Renal cortical epithelial cell (primary cell): ENCODE results near the gene NCOA1. TPM values are rescaled to one million over a fixed set of nuclear protein-coding genes. Genes with fewer than 3 reads are reported as not detected.
A peak's percentile ranks its signal among the peaks of the same experiment; 100 is the strongest.
"Not testable (repeated sequence)": the region's sequence is repeated elsewhere in the genome, so short reads cannot be mapped to it uniquely, and the experiment has no call there.

Experiments used
- DNase-seq: peaks from one replicate; pipeline ENCODE4 v3.0.0-alpha.2; 2011; ENCODE audit warnings: low read depth
- total RNA-seq: library from RNA; depleted of rRNA; stranded (reverse); fragments of >200 nt; gene quantifications from 2 replicates; pipeline ENCODE4 v1.2.3, GENCODE V29; 2014

The NCOA1 gene
- total RNA-seq, 1 donor from 2014 or later, result 22.3 TPM

DNA sequence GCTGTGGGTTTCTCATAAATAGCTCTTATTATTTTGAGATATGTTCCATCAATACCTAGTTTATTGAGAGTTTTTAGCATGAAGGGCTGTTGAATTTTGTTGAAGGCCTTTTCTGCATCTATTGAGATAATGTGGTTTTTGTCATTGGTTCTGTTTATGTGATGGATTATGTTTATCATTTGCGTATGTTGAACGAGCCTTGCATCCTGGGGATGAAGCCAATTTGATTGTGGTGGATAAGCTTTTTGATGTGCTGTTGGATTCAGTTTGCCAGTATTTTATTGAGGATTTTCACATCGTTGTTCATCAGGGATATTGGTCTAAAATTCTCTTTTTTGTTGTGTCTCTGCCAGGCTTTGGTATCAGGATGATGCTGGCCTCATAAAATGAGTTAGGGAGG, 42.5 kb downstream of the NCOA1 start:
- not testable (repeated sequence) for DNase-seq

GRCh38 chr2:24538720-24539119, 47.7 kb downstream of the NCOA1 start:
- no peak for DNase-seq

- no peak for DNase-seq
These were observed 48.2 kb downstream of the NCOA1 start for GRCh38 chr2:24539258-24539657.

DNA sequence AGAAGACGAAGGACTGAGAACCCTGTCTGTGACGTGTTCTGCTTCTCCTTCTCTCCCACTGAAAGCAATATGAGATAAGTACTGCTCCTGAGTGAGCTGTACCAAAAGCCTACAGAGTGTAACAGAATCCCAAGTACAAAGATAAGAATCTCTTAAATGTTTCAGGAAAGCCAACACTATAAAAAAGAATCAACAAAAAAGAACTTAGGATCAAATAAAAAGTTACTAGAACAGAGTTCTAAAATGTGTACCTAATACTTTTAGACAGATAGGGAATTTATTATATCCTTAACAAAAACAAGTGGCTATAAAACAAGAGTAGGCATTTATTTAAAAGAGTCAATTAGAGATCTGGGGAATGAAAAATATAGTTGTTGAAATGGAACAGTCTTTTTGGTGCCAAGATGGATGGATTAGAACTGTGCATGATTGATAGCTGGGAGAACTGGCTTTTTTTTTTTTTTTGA, 49.0 kb downstream of the NCOA1 start:
- no peak for DNase-seq

DNA sequence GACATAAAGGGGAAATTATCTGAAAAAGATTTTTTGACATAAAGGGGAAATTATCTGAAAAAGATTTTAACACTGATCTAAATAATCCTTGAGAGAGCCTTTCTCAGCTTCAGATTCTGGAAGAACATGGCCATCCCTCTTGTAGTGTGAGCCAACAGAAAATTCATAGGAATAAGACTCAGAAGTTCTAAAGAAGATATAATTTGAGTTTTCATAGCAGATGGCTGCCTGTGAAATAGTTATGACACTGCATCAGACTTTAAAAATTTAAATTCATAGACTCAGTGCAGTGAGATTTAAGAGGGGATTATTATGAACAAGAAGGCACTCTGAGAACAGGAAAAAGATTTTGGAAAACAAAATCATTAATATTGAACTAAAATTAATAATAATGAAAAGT, 50.6 kb downstream of the NCOA1 start:
- DNase-seq, result no peak

- no peak for DNase-seq
These were observed 51.3 kb downstream of the NCOA1 start for GRCh38 chr2:24542269-24542872.

DNA sequence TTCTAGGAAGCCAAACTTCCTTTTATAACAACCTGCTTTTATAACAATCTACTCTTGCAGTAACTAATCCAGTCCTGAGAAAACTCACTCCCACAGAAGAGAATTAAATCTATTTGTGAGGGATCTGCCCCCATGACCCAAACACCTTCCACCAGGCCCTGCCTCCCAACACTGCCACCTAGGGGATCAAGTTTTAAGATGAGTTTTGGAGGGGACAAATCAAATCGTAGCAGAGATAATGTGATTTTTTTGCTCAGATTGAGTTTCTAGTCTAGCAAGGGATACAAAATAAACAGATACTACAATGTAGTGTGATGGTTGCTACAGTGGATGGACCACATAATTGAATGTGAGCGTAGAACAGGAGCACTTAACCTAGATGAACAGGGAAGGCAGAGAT, 52.2 kb downstream of the NCOA1 start:
- no peak for DNase-seq

DNA sequence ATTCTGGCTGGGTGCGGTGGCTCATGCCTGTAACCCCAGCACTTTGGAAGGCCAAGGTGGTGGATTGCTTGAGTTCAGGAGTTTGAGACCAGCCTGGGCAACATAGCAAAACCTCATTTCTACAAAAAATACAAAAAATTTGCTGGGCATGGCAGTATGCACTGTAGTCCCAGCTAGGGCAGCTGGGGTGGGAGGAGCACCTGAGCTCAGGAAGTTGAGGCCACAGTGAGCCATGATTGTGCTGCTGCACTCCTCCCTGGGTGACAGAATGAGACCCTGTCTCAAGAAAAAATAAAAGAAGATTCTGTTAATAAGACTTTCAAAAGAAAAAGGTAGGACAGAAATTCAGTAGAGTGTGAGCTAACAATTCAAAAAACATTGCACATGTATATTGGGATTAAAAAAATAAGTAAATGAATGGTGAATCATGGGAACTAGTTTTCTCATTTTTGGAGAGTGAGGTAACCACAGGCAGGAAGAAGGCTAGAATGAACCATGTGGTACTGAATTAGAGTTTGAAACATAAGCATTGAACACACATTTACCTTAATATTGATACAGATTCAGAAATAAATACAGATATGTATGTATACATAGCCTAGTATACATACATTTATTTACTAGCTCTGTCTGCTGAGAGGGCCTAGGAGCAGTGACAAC, 53.5 kb downstream of the NCOA1 start:
- no peak for DNase-seq

DNA sequence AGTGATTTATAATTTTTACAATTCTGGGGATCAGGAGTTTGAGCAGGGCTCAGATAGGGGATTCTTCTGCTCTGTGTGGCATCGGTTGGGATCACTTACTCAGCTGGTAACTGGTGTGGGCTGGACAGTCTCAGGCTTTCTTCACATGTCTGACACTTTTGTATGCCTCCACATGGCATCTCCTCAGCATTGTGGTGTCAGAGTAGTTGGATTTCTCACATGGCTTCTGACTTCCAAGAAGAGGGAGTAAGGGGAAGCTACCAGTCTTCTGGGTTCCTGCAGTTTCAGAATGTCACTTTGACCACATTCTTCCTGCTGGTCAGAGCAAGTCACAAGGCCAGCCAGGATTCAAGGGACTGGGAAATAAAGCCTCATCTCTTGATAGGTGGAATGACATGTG, 55.6 kb downstream of the NCOA1 start:
- no peak for DNase-seq

GRCh38 chr2:24548058-24548457, 57.0 kb downstream of the NCOA1 start:
- DNase-seq, result no peak

DNA sequence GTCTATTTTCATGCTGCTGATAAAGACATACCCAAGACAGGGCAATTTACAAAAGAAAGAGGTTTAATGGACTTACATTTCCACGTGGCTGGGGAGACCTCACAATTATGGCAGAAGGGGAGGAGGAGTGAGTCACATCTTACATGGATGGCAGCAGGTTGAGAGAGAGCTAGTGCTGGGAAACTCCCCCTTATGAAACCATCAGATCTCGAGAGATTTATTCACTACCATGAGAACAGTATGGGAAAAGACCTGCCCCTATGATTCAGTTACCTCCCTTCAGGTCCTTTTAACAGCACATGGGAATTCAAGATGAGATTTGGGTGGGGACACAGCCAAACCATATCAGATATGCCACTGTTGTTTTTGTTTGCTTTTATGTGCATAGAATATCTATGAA, 59.2 kb downstream of the NCOA1 start:
- peak; percentile 16 for DNase-seq

- DNase-seq, result no peak
These were observed 60.0 kb downstream of the NCOA1 start for GRCh38 chr2:24551016-24551415.

- DNase-seq, result no peak
These were observed 61.8 kb downstream of the NCOA1 start for GRCh38 chr2:24552836-24553235.

GRCh38 chr2:24558781-24559472, 67.9 kb downstream of the NCOA1 start:
- peak; percentile 57 for DNase-seq

- DNase-seq, result no peak
These were observed 68.5 kb downstream of the NCOA1 start for GRCh38 chr2:24559473-24560113.

DNA sequence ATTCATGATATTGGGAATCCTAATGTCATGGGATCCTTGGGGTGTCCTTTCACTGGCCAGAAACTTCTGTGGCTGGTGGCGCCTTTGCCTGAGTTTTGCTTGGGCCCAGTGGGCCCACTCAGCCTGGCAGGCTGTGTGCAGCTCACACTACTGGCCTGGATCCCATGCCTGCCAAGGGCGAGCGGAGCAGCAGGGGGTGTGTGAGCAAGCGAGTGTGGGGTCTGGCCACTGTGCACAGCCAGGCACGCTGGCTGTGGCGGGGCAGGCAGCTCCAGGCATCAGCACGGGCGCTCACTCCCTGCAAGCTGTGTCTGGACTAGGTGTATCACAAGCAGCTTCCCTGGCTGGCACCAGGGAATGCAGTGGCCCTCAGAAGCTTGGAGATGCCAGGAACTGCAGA, 74.5 kb downstream of the NCOA1 start:
- no peak for DNase-seq

- no peak for DNase-seq
These were observed 75.2 kb downstream of the NCOA1 start for GRCh38 chr2:24566209-24566608.

DNA sequence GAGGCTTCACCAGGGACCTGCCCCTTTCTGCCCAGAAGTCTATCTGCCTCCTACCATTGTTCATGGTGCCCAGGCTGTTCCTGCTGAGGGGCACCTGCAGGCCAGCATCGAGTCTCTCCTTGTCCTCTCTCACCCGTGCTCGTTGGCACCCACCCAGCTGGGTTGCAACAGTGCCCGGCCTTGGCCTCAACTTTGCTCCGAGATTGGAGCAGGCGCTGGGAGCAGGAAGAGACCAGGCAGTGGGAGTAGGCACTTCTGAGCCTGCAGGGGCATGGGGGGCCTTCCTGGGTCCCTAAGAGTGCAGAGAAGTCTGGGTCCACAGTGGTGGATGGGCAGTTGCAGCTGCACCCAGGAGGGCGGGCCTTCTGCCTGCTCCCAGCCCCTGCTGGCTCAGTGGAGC, 75.6 kb downstream of the NCOA1 start:
- no peak for DNase-seq

DNA sequence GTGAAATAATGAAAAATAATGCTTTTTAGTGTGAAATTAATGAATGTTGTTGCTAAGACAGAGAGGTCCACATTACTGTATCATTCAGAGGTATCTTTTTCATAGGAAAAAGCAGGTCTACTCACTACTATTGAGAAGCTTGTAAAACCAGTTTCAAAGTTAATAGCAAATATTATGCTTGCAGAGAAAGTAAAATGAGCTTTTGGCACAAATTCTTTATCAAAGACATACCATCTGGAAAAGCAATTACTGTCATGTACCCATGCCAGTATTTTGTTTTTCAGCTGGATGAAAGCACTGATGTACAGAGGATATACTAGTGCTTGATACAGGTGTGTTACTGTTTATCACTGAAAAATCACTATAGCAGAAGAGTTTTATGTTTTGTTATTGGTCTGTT, 77.5 kb downstream of the NCOA1 start:
- no peak for DNase-seq

- not testable (repeated sequence) for DNase-seq
These were observed 78.5 kb downstream of the NCOA1 start for GRCh38 chr2:24569565-24569964.

GRCh38 chr2:24570225-24570624, 79.2 kb downstream of the NCOA1 start:
- no peak for DNase-seq

DNA sequence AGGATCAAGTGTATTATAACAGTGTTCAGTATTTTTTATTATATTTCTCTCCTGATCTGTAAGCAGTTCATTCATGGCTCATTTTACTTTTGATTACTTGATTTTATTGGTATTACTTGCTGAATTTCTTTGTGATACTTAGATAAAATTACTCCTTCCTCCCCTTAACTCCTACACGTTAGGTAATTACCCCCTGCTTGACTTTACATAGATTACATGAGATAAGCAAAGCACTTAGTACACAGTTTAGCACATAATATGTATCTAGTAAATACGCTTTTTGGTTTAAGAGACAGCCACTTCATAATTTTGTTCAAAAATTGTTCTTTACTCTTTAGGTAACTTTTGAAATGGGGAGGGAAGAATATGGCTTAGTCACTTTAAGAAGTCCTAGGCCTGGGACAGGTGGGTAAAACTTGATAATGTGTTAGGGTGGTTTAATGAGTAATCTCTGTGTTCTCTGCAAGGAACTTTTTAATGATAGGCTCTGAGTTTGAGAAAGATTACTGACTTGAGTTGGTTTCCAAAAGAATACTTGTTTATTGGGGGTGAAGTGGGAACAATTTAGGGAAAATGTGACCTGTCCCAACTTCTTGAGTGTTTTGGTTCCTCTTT, 80.9 kb downstream of the NCOA1 start:
- peak; percentile 52 for DNase-seq
